WTC11 (cell line): Measurements from ENCODE around the gene ADCY5. TPM values are rescaled to one million over a fixed set of nuclear protein-coding genes. Genes with fewer than 3 reads are reported as not detected.

Source experiments
- ATAC-seq: fragments of 200-7000 bp; cut with Tn5 transposase; 2 replicates; pipeline ENCODE4 v1.10.0; 2021; ENCODE audit warnings: mild to moderate bottlenecking, moderate library complexity
- CTCF ChIA-PET: fragments of 300-600 bp; sonication (Branson Sonifier 250); formaldehyde crosslinking; loops from one replicate; lab custom pipeline; 2021; ENCODE audit warnings: antibody characterized with exemption; lab: Charles Lee
- POLR2A ChIA-PET: fragments of 350-600 bp; sonication (Branson Sonifier 250); formaldehyde crosslinking; loops from one replicate; lab custom pipeline; 2021; ENCODE audit warnings: antibody characterized with exemption; lab: Charles Lee
- DNase-seq: peaks from one replicate; pipeline ENCODE4 v3.0.0; 2021; ENCODE audit warnings: low spot score
- H3K27ac Mint-ChIP-seq: 2 replicates; pipeline ENCODE4 v1.8.0; 2021; ENCODE audit warnings: mixed read lengths
- H3K27me3 Mint-ChIP-seq: 2 replicates; pipeline ENCODE4 v1.8.0; 2021; ENCODE audit warnings: low read depth, mild to moderate bottlenecking, moderate library complexity, mixed read lengths
- H3K36me3 Mint-ChIP-seq: 2 replicates; pipeline ENCODE4 v1.8.0; 2021; ENCODE audit warnings: mixed read lengths
- H3K4me1 Mint-ChIP-seq: 2 replicates; pipeline ENCODE4 v1.8.0; 2022; ENCODE audit warnings: mixed read lengths
- H3K4me3 Mint-ChIP-seq: 2 replicates; pipeline ENCODE4 v1.8.0; 2021; ENCODE audit warnings: mild to moderate bottlenecking, moderate library complexity, mixed read lengths
- H3K9me3 Mint-ChIP-seq: 2 replicates; pipeline ENCODE4 v1.8.0; 2021; ENCODE audit warnings: mixed read lengths
- ATF1 ChIP-seq: sonication (generic); formaldehyde crosslinking; IDR thresholded peaks from 2 replicates; pipeline ENCODE4 v1.8.1; 2023; ENCODE audit warnings: mild to moderate bottlenecking, moderate library complexity, missing genetic modification reagents
- FOXP1 ChIP-seq: sonication (generic); formaldehyde crosslinking; IDR thresholded peaks from 2 replicates; pipeline ENCODE4 v1.8.0; 2022; ENCODE audit warnings: missing genetic modification reagents, mild to moderate bottlenecking, moderate library complexity, borderline replicate concordance
- GRHL2 ChIP-seq: fragments of 250-450 bp; sonication (Bioruptor Pico); IDR thresholded peaks from 2 replicates; pipeline ENCODE4 v1.8.0; 2022; ENCODE audit warnings: mild to moderate bottlenecking, moderate library complexity; ENCODE audit not compliant: insufficient replicate concordance, severe bottlenecking
- HMGA2 ChIP-seq: fragments of 250-450 bp; sonication (Bioruptor Pico); IDR thresholded peaks from 2 replicates; pipeline ENCODE4 v1.4.0; 2021; ENCODE audit warnings: mild to moderate bottlenecking, moderate library complexity
- MXD4 ChIP-seq: fragments of 250-450 bp; sonication (Bioruptor Pico); IDR thresholded peaks from 2 replicates; pipeline ENCODE4 v1.8.0; 2021; ENCODE audit warnings: mild to moderate bottlenecking, moderate library complexity, borderline replicate concordance
- NFE2L1 ChIP-seq: sonication (generic); formaldehyde crosslinking; IDR thresholded peaks from 2 replicates; pipeline ENCODE4 v1.8.1; 2023; ENCODE audit warnings: missing genetic modification reagents
- RELA ChIP-seq: sonication (generic); formaldehyde crosslinking; IDR thresholded peaks from 2 replicates; pipeline ENCODE4 v1.8.1; 2022; ENCODE audit warnings: missing genetic modification reagents, mild to moderate bottlenecking, borderline replicate concordance
- SMAD4 ChIP-seq: sonication (generic); formaldehyde crosslinking; IDR thresholded peaks from 2 replicates; pipeline ENCODE4 v1.8.0; 2022; ENCODE audit warnings: mild to moderate bottlenecking, missing genetic modification reagents
- SOX15 ChIP-seq: fragments of 250-450 bp; sonication (Bioruptor Pico); IDR thresholded peaks from 2 replicates; pipeline ENCODE4 v1.9.0; 2021; ENCODE audit warnings: mild to moderate bottlenecking
- TEAD4 ChIP-seq: sonication (generic); formaldehyde crosslinking; IDR thresholded peaks from 2 replicates; pipeline ENCODE4 v1.8.0; 2022; ENCODE audit warnings: mild to moderate bottlenecking, missing genetic modification reagents
- TP53 ChIP-seq: sonication (generic); formaldehyde crosslinking; IDR thresholded peaks from 2 replicates; pipeline ENCODE4 v1.8.1; 2023; ENCODE audit warnings: mild to moderate bottlenecking, missing genetic modification reagents
- total RNA-seq: library from RNA; stranded (reverse); gene quantifications from 3 replicates; pipeline ENCODE4 v1.2.3, GENCODE V29; 2021
- TF ChIP-seq, protein P1 (sequence below): fragments of 250-450 bp; sonication (Bioruptor Pico); IDR thresholded peaks from 2 replicates; pipeline ENCODE4 v1.9.0; 2021; ENCODE audit warnings: mild to moderate bottlenecking, borderline replicate concordance
- TF ChIP-seq, protein P2 (sequence below): sonication (generic); formaldehyde crosslinking; IDR thresholded peaks from 2 replicates; pipeline ENCODE4 v1.8.1; 2023; ENCODE audit warnings: mild to moderate bottlenecking, missing genetic modification reagents, borderline replicate concordance
- TF ChIP-seq, protein P3 (sequence below): sonication (generic); formaldehyde crosslinking; conservative IDR thresholded peaks from 2 replicates; pipeline ENCODE4 v1.8.1; 2023; ENCODE audit warnings: mild to moderate bottlenecking, low read depth, missing genetic modification reagents, moderate library complexity
- TF ChIP-seq, protein P4 (sequence below): sonication (generic); formaldehyde crosslinking; IDR thresholded peaks from 2 replicates; pipeline ENCODE4 v1.8.1; 2022; ENCODE audit warnings: mild to moderate bottlenecking, missing genetic modification reagents, moderate library complexity, borderline replicate concordance
- TF ChIP-seq, protein P5 (sequence below): fragments of 200-600 bp; IDR thresholded peaks from 2 replicates; pipeline ENCODE4 v1.8.0; 2022; ENCODE audit warnings: antibody characterized with exemption
- TF ChIP-seq, protein P6 (sequence below): sonication (generic); formaldehyde crosslinking; IDR thresholded peaks from 2 replicates; pipeline ENCODE4 v1.8.0; 2022; ENCODE audit warnings: mild to moderate bottlenecking, missing genetic modification reagents

ADCY5 gene
- total RNA-seq, 1 experiment from 2014 or later, result 23.5 TPM

DNA sequence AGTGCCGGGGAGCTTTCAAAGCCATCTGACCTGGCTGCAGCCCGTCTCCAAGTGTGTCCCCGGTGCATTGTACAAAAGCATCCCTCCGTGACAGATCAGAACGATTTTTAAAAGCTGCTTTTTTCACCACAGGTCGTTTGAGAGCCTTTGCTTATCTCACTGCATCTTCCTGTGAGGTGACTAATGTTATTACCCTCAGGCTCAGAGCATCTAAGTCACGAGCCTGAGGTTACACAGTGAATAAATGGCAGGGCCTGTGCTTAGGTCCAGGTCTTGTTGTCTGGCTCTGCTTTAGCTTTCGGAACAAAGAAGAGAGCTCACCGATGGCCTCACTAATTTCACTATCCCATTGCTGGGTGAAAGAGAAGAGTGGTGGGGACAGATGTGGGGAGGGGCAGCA is 163.8 kb downstream of the ADCY5 start (continued):
- TF ChIP-seq, protein P1, sequence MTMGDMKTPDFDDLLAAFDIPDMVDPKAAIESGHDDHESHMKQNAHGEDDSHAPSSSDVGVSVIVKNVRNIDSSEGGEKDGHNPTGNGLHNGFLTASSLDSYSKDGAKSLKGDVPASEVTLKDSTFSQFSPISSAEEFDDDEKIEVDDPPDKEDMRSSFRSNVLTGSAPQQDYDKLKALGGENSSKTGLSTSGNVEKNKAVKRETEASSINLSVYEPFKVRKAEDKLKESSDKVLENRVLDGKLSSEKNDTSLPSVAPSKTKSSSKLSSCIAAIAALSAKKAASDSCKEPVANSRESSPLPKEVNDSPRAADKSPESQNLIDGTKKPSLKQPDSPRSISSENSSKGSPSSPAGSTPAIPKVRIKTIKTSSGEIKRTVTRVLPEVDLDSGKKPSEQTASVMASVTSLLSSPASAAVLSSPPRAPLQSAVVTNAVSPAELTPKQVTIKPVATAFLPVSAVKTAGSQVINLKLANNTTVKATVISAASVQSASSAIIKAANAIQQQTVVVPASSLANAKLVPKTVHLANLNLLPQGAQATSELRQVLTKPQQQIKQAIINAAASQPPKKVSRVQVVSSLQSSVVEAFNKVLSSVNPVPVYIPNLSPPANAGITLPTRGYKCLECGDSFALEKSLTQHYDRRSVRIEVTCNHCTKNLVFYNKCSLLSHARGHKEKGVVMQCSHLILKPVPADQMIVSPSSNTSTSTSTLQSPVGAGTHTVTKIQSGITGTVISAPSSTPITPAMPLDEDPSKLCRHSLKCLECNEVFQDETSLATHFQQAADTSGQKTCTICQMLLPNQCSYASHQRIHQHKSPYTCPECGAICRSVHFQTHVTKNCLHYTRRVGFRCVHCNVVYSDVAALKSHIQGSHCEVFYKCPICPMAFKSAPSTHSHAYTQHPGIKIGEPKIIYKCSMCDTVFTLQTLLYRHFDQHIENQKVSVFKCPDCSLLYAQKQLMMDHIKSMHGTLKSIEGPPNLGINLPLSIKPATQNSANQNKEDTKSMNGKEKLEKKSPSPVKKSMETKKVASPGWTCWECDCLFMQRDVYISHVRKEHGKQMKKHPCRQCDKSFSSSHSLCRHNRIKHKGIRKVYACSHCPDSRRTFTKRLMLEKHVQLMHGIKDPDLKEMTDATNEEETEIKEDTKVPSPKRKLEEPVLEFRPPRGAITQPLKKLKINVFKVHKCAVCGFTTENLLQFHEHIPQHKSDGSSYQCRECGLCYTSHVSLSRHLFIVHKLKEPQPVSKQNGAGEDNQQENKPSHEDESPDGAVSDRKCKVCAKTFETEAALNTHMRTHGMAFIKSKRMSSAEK (CRISPR knock-in tag), result no peak
- no peak for TF ChIP-seq SOX15 (CRISPR knock-in tag)
- no peak for TF ChIP-seq FOXP1
- TF ChIP-seq, protein P2, sequence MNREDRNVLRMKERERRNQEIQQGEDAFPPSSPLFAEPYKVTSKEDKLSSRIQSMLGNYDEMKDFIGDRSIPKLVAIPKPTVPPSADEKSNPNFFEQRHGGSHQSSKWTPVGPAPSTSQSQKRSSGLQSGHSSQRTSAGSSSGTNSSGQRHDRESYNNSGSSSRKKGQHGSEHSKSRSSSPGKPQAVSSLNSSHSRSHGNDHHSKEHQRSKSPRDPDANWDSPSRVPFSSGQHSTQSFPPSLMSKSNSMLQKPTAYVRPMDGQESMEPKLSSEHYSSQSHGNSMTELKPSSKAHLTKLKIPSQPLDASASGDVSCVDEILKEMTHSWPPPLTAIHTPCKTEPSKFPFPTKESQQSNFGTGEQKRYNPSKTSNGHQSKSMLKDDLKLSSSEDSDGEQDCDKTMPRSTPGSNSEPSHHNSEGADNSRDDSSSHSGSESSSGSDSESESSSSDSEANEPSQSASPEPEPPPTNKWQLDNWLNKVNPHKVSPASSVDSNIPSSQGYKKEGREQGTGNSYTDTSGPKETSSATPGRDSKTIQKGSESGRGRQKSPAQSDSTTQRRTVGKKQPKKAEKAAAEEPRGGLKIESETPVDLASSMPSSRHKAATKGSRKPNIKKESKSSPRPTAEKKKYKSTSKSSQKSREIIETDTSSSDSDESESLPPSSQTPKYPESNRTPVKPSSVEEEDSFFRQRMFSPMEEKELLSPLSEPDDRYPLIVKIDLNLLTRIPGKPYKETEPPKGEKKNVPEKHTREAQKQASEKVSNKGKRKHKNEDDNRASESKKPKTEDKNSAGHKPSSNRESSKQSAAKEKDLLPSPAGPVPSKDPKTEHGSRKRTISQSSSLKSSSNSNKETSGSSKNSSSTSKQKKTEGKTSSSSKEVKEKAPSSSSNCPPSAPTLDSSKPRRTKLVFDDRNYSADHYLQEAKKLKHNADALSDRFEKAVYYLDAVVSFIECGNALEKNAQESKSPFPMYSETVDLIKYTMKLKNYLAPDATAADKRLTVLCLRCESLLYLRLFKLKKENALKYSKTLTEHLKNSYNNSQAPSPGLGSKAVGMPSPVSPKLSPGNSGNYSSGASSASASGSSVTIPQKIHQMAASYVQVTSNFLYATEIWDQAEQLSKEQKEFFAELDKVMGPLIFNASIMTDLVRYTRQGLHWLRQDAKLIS (CRISPR knock-in tag), result no peak
- TF ChIP-seq, protein P3, sequence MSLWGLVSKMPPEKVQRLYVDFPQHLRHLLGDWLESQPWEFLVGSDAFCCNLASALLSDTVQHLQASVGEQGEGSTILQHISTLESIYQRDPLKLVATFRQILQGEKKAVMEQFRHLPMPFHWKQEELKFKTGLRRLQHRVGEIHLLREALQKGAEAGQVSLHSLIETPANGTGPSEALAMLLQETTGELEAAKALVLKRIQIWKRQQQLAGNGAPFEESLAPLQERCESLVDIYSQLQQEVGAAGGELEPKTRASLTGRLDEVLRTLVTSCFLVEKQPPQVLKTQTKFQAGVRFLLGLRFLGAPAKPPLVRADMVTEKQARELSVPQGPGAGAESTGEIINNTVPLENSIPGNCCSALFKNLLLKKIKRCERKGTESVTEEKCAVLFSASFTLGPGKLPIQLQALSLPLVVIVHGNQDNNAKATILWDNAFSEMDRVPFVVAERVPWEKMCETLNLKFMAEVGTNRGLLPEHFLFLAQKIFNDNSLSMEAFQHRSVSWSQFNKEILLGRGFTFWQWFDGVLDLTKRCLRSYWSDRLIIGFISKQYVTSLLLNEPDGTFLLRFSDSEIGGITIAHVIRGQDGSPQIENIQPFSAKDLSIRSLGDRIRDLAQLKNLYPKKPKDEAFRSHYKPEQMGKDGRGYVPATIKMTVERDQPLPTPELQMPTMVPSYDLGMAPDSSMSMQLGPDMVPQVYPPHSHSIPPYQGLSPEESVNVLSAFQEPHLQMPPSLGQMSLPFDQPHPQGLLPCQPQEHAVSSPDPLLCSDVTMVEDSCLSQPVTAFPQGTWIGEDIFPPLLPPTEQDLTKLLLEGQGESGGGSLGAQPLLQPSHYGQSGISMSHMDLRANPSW (CRISPR knock-in tag), result no peak
- TF ChIP-seq TP53 (CRISPR knock-in tag), result no peak
- no peak for TF ChIP-seq TEAD4
- TF ChIP-seq RELA, result no peak
- TF ChIP-seq HMGA2 (CRISPR knock-in tag), result no peak

DNA sequence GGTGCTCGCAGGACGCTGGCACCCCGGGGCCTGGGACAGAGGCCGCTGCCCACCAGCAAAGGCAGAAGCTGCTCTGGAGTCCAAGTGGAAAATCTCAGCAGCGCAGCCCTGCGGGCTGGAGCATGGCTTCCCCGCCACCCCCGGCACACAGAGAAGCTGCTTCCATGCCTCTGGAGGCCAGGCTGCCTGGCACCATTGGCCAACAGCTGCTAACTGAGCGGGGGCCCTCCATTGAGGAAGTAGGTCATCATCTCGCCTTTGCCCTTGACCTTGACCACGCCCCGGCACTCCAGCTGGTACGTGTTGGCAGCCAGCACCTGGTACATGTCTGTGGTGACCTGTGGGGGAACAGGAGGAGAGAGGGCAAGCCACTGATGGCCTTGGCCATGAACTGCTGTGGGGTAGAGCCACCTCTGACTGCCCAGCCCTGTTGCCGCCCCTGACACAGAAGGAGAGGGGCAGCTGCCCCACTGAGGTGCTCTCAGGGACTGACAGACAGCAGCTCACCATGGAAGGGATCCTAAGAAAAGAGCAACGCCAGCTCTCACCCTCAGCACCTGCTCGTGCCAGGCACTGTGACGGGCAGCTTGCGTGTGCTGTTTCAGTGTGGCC is 164.4 kb downstream of the ADCY5 start:
- POLR2A ChIA-PET, result no interaction called here
- H3K4me3 Mint-ChIP-seq, result no peak overlapping the region

More for the DNA sequence above, 164.4 kb downstream of the ADCY5 start:
- peaks cover 4% of the 10 kb centered on the region; the same call in 1 of the 2 replicates for H3K4me1 Mint-ChIP-seq
- no peak overlapping the region for H3K27ac Mint-ChIP-seq
- CTCF ChIA-PET, result interaction anchor here (0.5 to 3.1 kb wide), 3 partner anchors 23 to 219 kb away, joined by 3 to 21 read pairs (median 3); no protein-coding TSS in a partner anchor
- no peak for DNase-seq
- H3K27me3 Mint-ChIP-seq, result no peaks in the 10 kb centered on the region
- peaks cover 25% of the 10 kb centered on the region for H3K36me3 Mint-ChIP-seq
- no peak for ATAC-seq
- no peaks in the 10 kb centered on the region for H3K9me3 Mint-ChIP-seq
- TF ChIP-seq ATF1, result no peak
- TF ChIP-seq, protein P4, sequence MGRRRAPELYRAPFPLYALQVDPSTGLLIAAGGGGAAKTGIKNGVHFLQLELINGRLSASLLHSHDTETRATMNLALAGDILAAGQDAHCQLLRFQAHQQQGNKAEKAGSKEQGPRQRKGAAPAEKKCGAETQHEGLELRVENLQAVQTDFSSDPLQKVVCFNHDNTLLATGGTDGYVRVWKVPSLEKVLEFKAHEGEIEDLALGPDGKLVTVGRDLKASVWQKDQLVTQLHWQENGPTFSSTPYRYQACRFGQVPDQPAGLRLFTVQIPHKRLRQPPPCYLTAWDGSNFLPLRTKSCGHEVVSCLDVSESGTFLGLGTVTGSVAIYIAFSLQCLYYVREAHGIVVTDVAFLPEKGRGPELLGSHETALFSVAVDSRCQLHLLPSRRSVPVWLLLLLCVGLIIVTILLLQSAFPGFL (CRISPR knock-in tag), result no peak
- TF ChIP-seq SMAD4, result no peak
- TF ChIP-seq NFE2L1 (CRISPR knock-in tag), result no peak
- no peak for TF ChIP-seq MXD4 (CRISPR knock-in tag)
- TF ChIP-seq, protein P5, sequence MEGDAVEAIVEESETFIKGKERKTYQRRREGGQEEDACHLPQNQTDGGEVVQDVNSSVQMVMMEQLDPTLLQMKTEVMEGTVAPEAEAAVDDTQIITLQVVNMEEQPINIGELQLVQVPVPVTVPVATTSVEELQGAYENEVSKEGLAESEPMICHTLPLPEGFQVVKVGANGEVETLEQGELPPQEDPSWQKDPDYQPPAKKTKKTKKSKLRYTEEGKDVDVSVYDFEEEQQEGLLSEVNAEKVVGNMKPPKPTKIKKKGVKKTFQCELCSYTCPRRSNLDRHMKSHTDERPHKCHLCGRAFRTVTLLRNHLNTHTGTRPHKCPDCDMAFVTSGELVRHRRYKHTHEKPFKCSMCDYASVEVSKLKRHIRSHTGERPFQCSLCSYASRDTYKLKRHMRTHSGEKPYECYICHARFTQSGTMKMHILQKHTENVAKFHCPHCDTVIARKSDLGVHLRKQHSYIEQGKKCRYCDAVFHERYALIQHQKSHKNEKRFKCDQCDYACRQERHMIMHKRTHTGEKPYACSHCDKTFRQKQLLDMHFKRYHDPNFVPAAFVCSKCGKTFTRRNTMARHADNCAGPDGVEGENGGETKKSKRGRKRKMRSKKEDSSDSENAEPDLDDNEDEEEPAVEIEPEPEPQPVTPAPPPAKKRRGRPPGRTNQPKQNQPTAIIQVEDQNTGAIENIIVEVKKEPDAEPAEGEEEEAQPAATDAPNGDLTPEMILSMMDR, result no peak
- TF ChIP-seq, protein P6, sequence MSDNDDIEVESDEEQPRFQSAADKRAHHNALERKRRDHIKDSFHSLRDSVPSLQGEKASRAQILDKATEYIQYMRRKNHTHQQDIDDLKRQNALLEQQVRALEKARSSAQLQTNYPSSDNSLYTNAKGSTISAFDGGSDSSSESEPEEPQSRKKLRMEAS (CRISPR knock-in tag), result no peak
- TF ChIP-seq GRHL2 (CRISPR knock-in tag), result no peak
